HG02763 (cell line): ENCODE data around the gene SRCIN1.

Source experiments
- ATAC-seq: cut with Tn5 transposase; IDR thresholded peaks from one replicate; pipeline ENCODE4 v1.9.1; 2021; ENCODE audit warnings: mild to moderate bottlenecking, moderate library complexity; ENCODE audit not compliant: unreplicated experiment

Gene SRCIN1

DNA sequence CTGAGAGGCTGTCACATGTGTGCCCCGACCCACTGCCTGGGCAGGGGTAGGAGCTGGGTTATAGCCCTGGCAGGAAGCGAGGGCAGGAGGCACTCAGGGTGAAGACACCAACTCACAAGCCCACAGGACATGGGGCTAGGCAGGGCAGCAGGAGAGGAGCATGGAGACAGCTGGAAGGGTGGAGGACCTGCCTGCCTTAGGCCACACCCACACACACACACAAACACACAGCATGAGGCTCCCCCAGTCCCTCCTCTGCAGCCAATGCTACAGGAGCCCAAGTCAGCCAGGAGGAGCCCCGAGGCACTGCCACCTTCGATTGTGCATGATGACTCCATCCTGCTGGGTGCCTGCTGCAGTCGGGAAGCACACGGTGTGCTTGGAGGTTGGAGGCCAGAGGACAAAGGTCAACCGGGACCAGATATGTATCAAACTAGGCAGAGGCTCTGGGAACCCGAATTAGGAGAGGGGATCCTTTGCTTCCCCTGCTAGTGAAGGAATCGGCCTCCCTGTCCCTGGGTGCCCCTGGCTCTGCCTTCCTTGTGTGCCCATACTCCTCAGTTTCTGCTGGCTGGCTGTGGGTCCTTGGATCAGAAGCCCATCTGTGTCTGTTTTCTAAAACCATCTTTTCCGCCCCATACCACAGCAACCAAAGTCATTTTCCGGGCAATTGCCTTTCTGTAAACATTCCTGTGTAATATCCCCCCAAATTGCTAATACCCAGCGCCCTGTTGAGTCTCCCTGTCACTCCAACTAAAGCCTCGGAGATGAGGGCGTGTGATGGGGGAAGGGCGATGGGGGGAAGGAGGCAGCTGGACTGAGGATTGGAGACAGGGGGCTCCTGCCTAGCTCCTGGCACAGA is 20.5 kb downstream of the SRCIN1 start:
- no peak for ATAC-seq

DNA sequence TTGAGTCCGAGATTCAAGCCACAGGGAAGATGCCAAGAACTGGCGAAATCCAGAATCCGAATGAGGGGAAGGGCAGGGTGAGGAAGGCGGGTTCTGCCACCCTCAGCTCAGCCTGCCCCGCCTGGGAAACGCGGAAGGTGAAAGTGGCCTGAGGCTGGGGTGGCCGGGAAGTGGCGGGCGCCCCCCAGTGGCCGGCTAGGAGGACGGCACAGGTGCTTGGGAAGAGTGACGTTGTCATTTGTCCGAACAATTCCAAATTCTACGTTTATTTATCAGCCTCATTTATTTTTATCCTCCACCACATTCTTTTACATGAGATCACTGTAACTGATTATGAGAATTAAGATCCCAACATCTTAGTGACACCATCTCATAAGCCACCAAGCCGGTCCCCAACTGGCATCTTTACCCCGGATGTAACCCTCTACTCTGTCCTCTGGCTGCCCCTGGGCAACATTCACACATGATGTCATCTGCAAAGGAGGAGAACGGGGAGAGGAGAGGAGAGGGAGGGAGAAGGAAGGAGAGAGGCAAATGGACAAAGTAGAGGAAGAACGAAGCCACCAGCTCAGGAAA is 21.3 kb downstream of the SRCIN1 start:
- no peak for ATAC-seq

DNA sequence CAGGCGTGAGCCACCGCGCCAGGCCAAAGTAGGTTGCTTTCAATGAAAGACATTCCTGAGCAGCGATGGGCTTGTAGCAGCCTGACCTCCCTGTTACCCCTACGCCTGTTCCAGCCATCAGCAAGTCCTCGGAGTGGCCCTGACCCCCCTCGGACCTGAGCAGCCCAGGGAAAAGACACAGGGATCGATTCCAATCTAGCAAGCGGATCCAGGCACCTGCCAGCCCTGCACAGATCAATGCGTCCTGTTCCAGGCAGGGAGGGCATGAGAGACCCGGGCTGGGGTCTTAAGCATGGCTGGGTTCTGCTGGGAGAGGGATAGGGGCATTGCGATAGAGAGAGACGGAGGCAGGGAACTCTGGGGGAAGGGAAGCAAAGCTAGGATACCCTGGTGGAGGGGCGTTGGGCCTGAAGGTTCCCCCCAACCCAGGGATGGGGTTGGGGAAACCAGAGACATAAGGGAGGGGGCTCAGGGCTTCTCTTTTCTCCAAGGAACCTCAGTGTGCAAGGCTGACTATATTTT is 21.9 kb downstream of the SRCIN1 start:
- no peak for ATAC-seq

DNA sequence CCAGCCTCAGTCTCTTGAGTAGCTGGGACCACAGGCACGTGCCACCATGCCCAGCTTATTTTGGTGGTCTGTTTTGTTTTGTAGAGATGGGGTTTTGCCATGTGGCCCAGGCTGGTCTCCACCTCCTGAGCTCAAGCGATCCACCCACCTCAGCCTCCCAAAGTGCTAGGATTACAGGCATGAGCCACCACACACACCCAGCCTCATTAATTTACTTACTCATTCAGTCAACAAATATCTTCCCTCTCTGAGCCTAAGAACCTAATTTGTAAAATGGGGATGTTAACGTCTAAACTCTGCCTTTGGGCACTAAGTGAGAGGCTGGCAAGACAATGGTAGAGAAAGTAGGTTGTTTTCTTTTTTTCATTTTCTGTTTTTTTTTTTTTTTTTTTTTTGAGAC is 22.6 kb downstream of the SRCIN1 start:
- no peak for ATAC-seq

DNA sequence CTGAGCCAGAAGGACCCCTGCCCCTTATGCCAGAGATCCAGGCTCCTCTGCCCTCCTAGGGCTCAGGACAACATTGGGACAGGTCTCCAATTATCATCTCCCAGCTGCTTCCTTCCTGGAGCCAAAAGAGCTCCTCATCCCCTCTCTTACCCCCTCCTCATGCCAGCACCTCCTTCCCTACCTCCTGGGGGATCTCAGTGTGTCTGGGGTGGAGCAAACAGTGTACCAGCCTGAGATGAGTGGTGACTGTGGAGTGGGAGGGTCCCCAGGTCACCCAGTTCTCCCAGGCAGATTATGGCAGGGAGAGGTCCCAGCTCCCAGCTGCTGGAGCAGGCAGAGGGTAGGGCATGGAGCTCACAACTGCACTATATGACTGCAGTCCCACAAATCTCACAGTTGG is 23.7 kb downstream of the SRCIN1 start:
- no peak for ATAC-seq

DNA sequence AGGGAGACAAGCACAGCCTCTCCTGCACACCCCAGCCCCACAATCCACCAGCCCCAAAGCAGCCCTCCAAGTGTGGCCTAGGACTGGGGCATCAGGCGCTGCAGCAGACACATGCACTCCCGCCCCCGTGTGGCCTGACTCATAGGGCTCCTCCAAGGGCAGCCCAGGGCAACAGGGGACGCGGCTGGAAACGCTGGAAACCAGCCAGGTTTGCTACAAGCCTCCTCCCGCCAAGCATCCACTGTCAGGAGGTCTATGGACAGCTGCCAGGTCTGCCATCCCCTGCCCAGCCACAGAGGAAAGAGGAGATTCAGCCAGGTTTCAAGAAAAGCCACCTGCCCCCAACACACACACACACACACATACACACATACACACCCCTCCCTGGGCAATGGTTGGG is 25.8 kb downstream of the SRCIN1 start:
- no peak for ATAC-seq

DNA sequence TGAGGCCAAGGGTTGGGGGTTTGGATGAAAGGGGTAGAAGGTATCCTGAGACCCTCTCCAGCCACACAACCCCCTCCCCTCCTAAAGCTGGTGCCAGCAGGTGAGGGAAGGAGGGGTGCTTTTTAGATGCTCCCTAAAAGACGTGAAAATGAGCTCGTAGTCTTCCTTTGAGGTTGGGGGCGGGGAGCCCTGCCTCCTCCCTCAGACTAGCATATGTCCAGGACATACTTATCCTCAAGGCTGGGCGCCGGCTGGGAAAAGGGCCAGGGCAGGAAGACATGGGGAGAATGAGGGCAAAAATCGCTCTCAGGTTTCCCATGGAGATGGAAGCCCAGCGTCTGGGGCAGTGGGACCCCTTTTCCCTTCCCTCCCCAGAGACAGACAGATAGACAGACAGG is 26.7 kb downstream of the SRCIN1 start:
- no peak for ATAC-seq

DNA sequence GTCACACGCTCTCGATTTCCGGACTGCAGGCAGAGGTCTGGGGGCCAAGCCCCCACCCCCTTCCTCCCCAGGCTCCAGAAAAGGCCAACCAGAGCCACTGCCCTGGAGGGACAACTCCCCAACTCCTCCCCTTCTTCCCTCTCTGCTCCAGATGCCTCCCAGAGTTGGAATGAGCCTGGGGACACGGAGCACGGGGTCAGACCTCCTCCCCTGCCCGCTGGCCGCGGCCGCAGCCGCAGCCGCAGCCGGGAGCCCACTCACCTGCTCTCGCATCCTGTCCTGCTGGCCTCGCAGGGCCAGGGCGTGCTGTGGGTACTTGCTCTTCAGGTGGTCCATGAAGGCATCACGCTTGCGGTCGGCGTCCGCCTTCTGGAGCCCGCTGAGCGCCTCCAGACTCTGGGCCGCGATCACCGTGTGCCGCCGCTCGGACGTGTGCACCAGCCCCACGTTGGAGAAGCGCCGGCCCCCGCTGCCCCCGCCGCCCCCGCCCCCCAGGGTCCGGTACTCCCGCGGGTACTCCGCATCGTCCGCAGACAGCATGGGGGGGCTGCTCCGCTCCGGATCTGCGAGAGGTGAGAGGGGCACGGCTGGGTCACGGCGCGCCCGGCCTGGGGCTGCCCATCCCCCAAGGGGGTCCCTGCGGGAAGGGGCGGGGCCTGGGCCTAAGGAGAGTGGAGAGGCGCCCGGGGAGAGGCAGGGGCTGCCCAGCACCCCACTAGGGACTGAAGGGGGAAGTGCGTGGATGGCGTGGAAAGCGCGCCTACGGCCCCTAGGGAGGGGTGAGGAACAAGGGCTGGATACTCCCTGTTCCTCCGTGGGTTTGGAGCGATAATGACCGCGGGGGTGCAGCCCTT is 27.3 kb downstream of the SRCIN1 start:
- ATAC-seq = no peak

DNA sequence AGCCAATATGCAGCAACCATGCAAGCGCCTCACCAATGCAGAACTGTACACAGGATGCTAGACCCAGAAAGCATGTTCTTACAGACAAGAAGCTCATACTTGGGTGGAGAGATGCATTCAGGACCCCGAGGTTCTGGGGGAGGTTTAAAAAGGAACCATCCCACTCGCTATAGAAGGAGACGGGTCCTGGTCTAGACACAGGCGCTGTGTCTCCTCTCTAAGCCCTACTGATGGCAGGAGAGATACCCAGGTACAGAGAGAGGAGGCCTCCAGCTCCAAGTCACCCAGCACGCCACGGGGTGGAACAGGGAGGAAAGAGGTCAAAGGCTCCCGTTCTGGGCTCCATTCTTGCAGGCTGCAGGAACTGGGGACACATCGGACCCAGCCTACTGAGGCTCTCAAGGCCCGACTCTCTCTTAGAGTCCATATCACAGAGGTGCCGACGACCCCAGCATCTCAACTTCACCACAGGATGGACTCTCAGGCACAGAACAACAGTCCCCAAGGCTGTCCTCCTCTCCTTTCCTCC is 28.0 kb downstream of the SRCIN1 start:
- ATAC-seq = no peak

DNA sequence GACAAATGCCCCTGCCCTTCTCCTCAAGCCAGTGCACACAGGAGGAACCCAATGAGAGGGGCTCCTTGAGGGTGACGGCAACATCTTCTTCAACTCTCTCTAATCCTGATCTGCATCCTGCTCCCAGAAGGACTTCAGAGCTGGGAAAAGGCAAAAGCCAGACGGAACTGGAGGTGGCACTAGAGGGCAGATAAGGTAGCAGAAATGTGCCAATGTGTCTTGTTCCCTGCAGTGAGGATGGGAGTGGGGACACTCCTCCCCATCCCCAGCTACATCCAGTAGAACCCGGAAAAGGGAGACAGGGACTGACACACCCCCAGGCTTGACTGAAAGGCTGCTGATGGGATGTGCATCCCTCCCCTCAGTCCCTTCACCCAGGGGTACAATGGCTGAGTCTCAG is 28.5 kb downstream of the SRCIN1 start:
- no peak for ATAC-seq

DNA sequence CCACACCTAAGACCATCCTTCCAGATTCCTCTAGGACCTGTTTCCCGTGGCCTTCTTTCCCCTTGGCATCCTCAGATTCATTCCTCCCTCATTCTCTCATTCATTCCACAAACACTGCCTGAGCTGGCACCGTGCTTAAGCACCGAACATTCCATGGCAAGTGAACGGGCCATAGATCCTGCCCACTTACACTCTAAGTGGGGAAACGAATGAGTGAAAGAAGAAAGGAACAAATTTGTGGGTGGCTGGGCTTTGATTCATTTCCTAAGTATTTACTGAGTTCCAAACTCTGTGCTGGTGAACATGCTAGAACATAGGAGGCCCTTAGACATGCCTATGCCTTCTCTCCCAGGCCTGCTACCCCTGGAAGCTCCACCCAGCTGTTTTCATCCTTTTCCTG is 30.0 kb downstream of the SRCIN1 start:
- ATAC-seq = no peak

DNA sequence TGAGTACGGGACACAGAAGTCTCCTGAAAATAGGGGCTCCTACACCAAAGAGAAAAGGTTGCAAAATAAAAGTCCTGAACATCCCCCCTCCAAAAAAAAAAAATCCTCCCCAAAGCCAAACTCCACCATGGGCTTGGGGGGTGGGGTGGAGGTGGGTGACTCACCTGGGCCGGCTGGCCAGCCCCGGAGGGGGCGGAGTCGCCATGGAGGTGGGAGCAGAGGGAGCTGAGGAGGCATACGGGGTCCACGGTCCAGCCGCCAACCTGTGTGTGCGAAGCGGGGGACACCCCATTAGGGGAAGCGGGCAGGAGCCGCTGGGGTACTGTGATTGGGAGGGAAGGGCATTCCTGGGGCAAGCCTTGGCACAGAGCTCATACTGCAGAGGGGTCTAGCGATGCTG is 31.0 kb downstream of the SRCIN1 start:
- ATAC-seq = no peak

DNA sequence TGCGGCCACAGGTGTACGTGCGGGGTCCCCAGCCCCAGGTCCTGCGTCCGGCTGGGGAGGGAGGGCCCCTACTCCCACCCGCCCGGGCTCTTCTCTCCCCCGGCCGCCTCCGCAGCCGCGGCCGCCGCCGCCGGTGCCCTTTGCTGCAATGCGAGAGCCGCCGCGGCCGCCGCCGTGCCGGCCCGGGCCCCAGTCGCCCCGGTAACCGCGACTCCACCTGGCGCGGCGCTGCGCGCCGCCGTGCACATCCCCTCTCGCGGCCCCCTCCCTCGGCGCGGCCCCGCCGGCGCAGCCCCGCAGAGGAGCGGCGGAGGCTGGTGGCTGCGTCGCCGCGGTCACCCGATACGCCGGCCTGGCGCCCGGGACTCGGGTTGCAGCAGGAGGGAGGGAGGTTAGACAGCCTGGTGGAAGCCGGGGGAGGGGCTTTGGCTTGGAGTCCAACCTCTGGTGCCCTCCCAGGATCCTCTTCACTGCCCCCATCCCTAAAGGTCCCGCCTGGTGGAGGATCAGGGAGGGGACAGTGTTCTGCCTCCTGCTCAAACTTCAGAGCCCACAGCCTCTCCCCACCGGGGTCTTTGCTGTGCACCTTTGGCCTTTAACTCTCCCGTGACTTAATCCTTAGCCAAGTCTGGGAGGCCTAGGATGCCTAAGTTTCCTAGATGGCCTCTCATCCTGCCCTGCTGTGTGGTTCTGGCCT is 32.9 kb downstream of the SRCIN1 start:
- ATAC-seq = no peak

DNA sequence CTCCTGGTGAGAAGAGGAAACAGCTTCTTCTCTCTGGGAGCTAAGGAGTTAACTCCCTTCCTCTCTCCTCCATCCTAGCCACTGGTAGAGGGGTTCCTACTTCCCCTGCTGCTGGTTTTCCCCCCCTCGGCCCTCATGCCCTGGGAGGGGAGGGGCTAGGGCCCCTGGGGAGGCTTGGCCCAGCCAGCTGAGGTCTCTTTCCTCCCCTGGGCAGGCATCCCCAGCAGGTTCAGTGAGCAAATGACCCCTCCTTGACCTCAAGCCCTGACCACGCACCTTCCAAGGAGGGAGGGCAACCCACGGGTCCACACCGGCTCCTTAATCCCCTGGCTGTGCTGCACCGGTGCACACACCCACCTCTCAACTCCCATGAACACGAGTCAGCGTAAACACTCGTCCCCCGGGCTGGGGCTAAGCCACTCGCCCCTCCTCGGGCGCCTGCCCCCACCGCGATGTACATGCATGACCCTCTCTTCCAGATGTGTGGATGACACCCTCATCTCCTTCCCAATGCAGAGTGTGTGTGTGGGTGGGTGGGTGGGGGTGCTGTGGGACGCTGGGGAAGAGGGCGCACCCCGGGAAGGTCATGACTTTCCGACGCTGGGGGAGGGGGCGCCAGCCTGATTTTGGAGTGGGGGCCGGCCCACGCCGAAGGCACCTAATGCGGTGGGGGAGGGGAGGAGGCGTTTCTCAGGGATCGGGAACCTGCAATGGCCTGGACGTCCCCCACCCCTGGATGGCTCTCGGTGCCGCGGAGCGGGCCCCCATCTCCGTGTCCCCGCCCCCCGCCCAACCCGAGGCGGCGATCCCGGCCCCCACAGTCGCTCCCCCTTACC is 33.7 kb downstream of the SRCIN1 start:
- ATAC-seq = no peak

DNA sequence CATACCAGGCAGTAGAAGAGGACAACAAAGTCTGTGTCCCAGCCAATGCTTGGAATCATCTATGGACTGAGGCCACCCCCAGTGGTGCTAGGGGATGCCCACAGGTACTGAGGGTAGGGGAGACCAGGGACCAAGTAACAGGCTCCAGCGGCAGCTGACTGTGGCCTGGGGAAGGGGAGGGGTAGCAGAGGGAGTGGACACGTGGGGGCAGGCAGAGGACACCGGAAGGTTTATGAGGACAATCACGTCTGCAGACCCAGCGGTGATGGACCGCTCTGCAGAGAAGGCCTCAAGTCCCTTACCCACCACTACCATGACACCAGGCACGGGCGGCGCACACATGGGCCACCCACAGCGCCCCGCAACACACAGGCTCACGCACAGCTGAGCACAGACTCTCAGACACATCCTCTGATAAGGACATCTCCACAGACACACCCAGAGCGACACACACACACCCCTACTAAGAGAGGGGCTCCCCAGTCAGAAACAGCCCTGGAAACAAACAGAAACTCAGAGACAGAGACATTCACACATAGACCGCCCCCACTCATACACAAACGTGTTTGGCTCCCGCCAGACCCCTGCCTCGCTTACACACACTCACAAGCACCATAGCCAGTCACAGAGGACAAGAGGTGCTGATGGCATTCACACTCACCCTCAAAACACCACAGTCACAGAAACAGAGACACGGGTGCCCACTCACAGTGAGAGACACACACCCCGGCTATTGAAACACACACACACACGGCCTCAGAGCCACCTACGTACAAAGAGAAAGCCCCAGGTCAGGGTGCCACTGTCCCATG is 35.8 kb downstream of the SRCIN1 start:
- ATAC-seq = no peak

DNA sequence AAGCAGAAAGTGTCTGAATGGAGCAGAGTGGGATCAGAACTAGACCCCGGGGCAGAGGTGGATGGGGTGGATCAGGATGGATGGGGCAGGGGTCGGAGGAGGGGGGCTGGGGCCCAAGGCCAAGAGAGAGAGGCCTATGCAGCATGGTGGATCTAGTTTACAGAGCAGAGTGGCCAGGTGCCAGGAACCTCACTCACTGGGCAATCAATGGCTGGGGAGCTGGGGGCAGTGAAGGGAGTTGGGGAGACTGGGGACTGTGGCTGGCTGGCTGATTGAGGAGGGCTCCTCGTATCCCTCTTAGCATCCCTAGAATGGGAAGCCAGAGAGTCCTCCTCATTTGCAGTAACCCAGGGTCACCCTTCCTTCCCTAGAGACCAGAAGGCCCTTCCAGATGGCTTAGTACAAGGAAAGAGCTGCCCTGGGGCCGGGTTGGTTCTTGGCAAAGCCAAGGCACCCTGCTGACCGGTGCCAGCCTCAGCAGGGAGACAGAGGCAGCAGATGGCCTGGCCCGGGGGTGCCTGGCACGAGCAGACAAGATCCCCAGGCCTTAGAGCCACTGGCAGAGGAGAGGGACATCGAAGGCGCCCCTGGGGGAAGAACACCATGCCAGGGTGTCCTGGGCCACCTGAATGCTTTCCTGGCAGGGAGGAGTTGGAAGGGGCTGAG is 36.8 kb downstream of the SRCIN1 start:
- no peak for ATAC-seq

DNA sequence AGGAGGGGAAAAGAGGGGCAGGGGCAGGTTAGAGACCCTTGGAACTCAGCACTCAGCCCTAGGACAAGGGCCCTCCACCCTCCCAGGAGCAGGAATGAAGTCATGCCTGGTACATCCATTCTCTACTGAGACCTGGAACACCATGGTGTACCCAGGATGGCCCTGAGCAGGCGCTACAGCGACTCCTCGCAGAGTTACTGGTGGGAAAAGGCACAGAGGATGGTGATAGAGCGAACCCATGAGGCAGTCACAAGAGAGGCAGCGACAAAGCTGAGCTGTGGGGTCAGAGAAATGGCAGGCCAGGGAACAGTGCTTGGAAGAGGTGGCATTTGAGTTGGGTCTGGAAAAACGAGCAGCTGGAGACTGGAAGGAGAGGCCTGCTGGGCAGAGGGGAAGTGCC is 37.5 kb downstream of the SRCIN1 start:
- ATAC-seq = no peak

DNA sequence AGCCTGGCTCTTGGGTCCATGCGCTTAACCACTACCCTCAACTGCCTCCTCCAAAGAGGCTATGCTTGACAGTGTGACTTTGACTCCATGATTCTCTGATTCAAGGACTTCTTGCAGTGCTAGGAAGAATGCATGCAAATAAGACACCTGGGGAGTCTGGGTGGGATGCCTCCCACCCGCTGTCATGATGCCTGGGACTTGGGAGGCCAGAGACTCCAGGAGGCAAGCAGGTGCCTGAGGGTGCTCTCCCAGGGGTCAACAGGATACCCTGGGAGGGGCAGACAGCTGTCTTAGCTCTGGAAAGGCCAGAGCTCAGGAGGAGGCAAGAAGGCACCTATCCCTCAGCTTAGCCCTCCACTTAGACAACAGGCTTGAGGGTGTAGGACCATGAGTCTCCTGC is 38.4 kb downstream of the SRCIN1 start:
- no peak for ATAC-seq

DNA sequence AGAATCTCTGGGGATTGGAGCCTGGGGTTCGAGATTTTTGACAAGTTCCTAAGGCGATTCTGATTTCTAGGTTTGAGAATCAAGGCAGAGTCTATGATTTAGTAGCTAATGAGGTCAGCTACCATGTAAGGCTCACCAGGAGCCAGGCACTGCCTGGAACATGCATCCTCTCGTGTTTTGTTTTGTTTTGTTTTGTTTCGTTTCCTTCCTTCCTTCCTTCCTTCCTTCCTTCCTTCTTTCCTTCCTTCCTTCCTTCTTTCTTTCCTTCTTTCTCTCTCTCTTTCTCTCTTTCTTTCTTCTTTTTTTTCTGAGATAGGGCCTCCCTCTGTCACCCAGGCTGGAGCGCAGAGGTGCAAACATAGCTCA is 39.1 kb downstream of the SRCIN1 start:
- no peak for ATAC-seq
